ENCODE measurements around the gene DCHS1. TPM values are rescaled to one million over a fixed set of nuclear protein-coding genes. Genes with fewer than 3 reads are reported as not detected.
A peak's percentile ranks its signal among the peaks of the same experiment; 100 is the strongest.

Gene DCHS1
- total and polyA plus RNA-seq, 2 of the 13 experiments (the other 11 are each of a cell fraction or from before 2014, with no cell fraction given) = under 0.01 to 0.03 TPM

DNA sequence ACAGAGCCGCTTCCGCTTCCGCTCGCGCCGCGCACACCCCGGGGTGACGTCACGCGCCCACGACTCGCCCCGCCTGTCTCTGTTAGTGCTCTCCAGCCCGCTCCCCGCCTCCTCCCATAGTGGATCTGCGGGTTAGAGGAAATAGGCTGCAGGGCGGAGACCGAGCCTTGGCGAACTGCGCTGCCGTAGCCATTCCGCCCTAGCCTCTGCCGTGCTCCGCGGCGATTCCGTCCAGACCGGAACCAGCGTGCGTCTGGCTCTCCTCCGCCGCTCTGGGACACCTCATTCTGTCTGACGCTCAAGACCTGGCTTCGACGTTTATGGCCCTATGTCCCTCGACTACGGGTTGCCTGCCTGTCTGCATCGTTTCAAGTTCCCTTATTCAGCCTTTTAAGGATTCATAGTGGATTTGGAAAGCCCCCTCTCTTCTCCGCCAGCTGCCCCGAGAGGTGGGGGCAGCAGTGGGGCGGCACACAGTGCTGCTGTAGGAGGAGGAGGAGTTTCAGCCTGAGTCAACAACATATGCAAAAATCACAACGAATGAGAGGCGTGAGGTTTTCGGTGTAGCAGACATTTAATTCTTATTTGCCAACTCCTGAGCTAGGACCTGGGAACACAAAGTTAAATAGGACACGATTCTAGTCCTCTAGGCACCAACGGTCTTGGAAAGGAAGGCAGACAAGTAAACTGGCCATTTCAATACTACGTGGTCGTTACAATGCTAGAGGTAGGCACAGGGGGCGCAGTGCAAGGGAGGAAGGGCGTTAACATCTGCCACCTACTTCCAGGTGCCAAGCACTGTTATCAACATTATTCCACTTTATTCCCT, 43.2 kb downstream of the DCHS1 start, which contains the start of gene TAF10 (continued):
- TF ChIP-seq ZNF747 (CRISPR knock-in tag; IDR thresholded peaks at IDR 0.05; ENCODE audit: borderline replicate concordance) (peak; percentile 82; the same call in 1 of the 2 replicates), ZNF577 (CRISPR knock-in tag; IDR thresholded peaks at IDR 0.05; ENCODE audit: borderline replicate concordance, low read depth) (no peak), ZKSCAN1 (IDR thresholded peaks at IDR 0.05; ENCODE audit: low read length) (no peak), ZNF619 (CRISPR knock-in tag; IDR thresholded peaks at IDR 0.05) (no peak), RBFOX2 (IDR thresholded peaks at IDR 0.05; ENCODE audit: low read depth, low read length) (peak; percentile 92), NR2C2 (CRISPR knock-in tag; IDR thresholded peaks at IDR 0.05; ENCODE audit: borderline replicate concordance) (peak; percentile 59), KDM1A (CRISPR knock-in tag; IDR thresholded peaks at IDR 0.05) (no peak), ELF1 (CRISPR knock-in tag; IDR thresholded peaks at IDR 0.05) (peak; percentile 87), SYNCRIP (IDR thresholded peaks at IDR 0.05; ENCODE audit: insufficient read depth, low read depth, low read length) (no peak)
- TF ChIP-seq, protein P1, sequence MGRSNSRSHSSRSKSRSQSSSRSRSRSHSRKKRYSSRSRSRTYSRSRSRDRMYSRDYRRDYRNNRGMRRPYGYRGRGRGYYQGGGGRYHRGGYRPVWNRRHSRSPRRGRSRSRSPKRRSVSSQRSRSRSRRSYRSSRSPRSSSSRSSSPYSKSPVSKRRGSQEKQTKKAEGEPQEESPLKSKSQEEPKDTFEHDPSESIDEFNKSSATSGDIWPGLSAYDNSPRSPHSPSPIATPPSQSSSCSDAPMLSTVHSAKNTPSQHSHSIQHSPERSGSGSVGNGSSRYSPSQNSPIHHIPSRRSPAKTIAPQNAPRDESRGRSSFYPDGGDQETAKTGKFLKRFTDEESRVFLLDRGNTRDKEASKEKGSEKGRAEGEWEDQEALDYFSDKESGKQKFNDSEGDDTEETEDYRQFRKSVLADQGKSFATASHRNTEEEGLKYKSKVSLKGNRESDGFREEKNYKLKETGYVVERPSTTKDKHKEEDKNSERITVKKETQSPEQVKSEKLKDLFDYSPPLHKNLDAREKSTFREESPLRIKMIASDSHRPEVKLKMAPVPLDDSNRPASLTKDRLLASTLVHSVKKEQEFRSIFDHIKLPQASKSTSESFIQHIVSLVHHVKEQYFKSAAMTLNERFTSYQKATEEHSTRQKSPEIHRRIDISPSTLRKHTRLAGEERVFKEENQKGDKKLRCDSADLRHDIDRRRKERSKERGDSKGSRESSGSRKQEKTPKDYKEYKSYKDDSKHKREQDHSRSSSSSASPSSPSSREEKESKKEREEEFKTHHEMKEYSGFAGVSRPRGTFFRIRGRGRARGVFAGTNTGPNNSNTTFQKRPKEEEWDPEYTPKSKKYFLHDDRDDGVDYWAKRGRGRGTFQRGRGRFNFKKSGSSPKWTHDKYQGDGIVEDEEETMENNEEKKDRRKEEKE (IDR thresholded peaks at IDR 0.05) = no peak
- TF ChIP-seq, protein P2, sequence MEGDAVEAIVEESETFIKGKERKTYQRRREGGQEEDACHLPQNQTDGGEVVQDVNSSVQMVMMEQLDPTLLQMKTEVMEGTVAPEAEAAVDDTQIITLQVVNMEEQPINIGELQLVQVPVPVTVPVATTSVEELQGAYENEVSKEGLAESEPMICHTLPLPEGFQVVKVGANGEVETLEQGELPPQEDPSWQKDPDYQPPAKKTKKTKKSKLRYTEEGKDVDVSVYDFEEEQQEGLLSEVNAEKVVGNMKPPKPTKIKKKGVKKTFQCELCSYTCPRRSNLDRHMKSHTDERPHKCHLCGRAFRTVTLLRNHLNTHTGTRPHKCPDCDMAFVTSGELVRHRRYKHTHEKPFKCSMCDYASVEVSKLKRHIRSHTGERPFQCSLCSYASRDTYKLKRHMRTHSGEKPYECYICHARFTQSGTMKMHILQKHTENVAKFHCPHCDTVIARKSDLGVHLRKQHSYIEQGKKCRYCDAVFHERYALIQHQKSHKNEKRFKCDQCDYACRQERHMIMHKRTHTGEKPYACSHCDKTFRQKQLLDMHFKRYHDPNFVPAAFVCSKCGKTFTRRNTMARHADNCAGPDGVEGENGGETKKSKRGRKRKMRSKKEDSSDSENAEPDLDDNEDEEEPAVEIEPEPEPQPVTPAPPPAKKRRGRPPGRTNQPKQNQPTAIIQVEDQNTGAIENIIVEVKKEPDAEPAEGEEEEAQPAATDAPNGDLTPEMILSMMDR (CRISPR knock-in tag; IDR thresholded peaks at IDR 0.05) = peak; percentile 70
- TF ChIP-seq, protein P3, sequence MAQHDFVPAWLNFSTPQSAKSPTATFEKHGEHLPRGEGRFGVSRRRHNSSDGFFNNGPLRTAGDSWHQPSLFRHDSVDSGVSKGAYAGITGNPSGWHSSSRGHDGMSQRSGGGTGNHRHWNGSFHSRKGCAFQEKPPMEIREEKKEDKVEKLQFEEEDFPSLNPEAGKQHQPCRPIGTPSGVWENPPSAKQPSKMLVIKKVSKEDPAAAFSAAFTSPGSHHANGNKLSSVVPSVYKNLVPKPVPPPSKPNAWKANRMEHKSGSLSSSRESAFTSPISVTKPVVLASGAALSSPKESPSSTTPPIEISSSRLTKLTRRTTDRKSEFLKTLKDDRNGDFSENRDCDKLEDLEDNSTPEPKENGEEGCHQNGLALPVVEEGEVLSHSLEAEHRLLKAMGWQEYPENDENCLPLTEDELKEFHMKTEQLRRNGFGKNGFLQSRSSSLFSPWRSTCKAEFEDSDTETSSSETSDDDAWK (CRISPR knock-in tag; IDR thresholded peaks at IDR 0.05) = no peak
- TF ChIP-seq, protein P4, sequence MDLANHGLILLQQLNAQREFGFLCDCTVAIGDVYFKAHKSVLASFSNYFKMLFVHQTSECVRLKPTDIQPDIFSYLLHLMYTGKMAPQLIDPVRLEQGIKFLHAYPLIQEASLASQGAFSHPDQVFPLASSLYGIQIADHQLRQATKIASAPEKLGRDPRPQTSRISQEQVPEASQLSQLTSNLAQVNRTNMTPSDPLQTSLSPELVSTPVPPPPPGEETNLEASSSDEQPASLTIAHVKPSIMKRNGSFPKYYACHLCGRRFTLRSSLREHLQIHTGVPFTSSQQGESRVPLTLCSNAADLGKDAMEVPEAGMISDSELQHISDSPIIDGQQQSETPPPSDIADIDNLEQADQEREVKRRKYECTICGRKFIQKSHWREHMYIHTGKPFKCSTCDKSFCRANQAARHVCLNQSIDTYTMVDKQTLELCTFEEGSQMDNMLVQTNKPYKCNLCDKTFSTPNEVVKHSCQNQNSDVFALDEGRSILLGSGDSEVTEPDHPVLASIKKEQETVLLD (CRISPR knock-in tag; IDR thresholded peaks at IDR 0.05; ENCODE audit: low read depth) = peak; percentile 81; the same call in 1 of the 2 replicates
- TF ChIP-seq, protein P5, sequence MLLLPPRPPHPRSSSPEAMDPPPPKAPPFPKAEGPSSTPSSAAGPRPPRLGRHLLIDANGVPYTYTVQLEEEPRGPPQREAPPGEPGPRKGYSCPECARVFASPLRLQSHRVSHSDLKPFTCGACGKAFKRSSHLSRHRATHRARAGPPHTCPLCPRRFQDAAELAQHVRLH (CRISPR knock-in tag; IDR thresholded peaks at IDR 0.05; ENCODE audit: borderline replicate concordance, low read depth) = peak; percentile 63; the same call in 1 of the 2 replicates
- TF ChIP-seq, protein P6, sequence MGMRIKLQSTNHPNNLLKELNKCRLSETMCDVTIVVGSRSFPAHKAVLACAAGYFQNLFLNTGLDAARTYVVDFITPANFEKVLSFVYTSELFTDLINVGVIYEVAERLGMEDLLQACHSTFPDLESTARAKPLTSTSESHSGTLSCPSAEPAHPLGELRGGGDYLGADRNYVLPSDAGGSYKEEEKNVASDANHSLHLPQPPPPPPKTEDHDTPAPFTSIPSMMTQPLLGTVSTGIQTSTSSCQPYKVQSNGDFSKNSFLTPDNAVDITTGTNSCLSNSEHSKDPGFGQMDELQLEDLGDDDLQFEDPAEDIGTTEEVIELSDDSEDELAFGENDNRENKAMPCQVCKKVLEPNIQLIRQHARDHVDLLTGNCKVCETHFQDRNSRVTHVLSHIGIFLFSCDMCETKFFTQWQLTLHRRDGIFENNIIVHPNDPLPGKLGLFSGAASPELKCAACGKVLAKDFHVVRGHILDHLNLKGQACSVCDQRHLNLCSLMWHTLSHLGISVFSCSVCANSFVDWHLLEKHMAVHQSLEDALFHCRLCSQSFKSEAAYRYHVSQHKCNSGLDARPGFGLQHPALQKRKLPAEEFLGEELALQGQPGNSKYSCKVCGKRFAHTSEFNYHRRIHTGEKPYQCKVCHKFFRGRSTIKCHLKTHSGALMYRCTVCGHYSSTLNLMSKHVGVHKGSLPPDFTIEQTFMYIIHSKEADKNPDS (CRISPR knock-in tag; IDR thresholded peaks at IDR 0.05) = no peak
- TF ChIP-seq, protein P7, sequence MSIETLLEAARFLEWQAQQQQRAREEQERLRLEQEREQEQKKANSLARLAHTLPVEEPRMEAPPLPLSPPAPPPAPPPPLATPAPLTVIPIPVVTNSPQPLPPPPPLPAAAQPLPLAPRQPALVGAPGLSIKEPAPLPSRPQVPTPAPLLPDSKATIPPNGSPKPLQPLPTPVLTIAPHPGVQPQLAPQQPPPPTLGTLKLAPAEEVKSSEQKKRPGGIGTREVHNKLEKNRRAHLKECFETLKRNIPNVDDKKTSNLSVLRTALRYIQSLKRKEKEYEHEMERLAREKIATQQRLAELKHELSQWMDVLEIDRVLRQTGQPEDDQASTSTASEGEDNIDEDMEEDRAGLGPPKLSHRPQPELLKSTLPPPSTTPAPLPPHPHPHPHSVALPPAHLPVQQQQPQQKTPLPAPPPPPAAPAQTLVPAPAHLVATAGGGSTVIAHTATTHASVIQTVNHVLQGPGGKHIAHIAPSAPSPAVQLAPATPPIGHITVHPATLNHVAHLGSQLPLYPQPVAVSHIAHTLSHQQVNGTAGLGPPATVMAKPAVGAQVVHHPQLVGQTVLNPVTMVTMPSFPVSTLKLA (IDR thresholded peaks at IDR 0.05) = no peak
